ENCODE results near the gene ASCL2. TPM values are rescaled to one million over a fixed set of nuclear protein-coding genes. Genes with fewer than 3 reads are reported as not detected.

Gene ASCL2
- total and polyA plus RNA-seq, 3 experiments from 2014 or later = 0.22 to 8.9 (median 0.55) TPM

GRCh38 chr11:2298131-2298794 is 27.9 kb upstream of the ASCL2 start:
- Histone ChIP-seq H3K27ac (ENCODE audit: low read depth, low read length) (no peak overlapping the region), H3K4me1 (ENCODE audit: insufficient read depth, low read length) (peaks cover 46% of the 10 kb centered on the region), H3K36me3 (ENCODE audit: insufficient read depth, low read length) (peaks cover 6% of the 10 kb centered on the region), H3K27me3 (ENCODE audit: insufficient read depth, low read length, poor library complexity, severe bottlenecking) (no peaks in the 10 kb centered on the region), H3K9me3 (ENCODE audit: low read length) (no peaks in the 10 kb centered on the region), H3K4me3 (ENCODE audit: low read length) (no peak overlapping the region)
- Mint-ChIP-seq H3K4me3 (peak overlapping the region in 3 of 7 donors; percentile 32 to 75 (median 33)), H3K9me3 (no peaks in the 10 kb centered on the region), H3K27ac (peak overlapping the region in 7 of 8 donors; percentile 52 to 91 (median 81)), H3K4me1 (peaks cover 31 to 90% (median 43%) of the 10 kb centered on the region in 3 donors), H3K27me3 (no peaks in the 10 kb centered on the region), H3K36me3 (peaks cover 0 to 19% (median 0%) of the 10 kb centered on the region in 3 donors)
- ChIA-PET CTCF (interaction anchor here (0.9 to 9.7 kb wide), 6 partner anchors 8 to 595 kb away, joined by 3 to 317 read pairs (median 6); no protein-coding TSS in a partner anchor), POLR2A (no interaction called here)
- DNase-seq = no peak

- no peak for DNase-seq
- Histone ChIP-seq H3K9me3 (ENCODE audit: low read length) (no peaks in the 10 kb centered on the region), H3K36me3 (ENCODE audit: insufficient read depth, low read length) (peaks cover 6% of the 10 kb centered on the region), H3K27ac (ENCODE audit: low read depth, low read length) (no peak overlapping the region), H3K4me3 (ENCODE audit: low read length) (no peak overlapping the region), H3K27me3 (ENCODE audit: insufficient read depth, low read length, poor library complexity, severe bottlenecking) (no peaks in the 10 kb centered on the region), H3K4me1 (ENCODE audit: insufficient read depth, low read length) (peaks cover 41% of the 10 kb centered on the region)
- peaks cover 0 to 2% of the 10 kb centered on the region in 2 donors for H3K27me3 Mint-ChIP-seq
- peaks cover 0 to 19% (median 0%) of the 10 kb centered on the region in 3 donors for H3K36me3 Mint-ChIP-seq
- peak overlapping the region; percentile 52 to 91 (median 82) for H3K27ac Mint-ChIP-seq
- H3K4me3 Mint-ChIP-seq = peak overlapping the region in 5 of 7 donors; percentile 11 to 75 (median 32)
- ChIA-PET POLR2A (no interaction called here), CTCF (interaction anchor here (1.2 to 1.3 kb wide), 2 partner anchors 90 to 100 kb away, joined by 3 read pairs; no protein-coding TSS in a partner anchor)
- H3K4me1 Mint-ChIP-seq = peaks cover 29 to 87% (median 41%) of the 10 kb centered on the region in 3 donors
- no peaks in the 10 kb centered on the region for H3K9me3 Mint-ChIP-seq
Measured at GRCh38 chr11:2297623-2298030, 27.2 kb upstream of the ASCL2 start.

DNA sequence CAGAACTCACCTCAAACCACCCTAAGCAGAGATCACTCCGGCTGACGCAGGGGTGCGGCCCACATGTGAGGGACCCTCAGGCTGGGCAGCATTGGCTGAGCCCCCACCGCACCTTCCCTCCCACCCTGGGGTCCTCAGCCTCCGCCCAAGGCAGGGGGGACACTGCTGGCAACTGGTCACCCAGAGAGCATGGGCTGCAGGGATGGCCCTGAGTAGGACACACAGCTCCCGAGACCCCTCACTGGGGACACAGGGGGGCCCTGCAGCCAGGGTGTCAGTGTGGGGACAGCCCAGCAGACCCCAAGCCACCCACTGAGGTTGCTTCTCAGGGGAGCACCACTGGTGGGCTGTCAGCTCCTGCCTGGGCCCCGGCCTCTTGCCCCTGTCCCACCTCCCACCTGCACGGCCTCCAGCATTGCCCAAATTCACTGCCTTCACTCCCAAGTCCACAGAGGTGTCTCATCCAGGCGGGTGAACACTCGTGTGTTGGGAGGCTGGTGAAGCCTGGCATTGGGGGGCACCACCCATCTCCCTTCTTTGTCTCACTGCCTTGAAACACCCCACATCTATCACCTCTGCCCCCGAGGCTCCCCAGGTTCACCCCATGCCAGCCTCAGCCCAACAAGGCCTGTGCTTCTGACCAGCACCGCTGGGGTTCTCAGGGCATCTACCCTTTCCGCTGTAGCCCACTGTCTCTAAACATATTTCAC is 26.7 kb upstream of the ASCL2 start:
- Mint-ChIP-seq H3K27ac (peak overlapping the region in 7 of 8 donors; percentile 9 to 91 (median 81)), H3K4me1 (peaks cover 27 to 84% (median 40%) of the 10 kb centered on the region in 3 donors), H3K9me3 (no peaks in the 10 kb centered on the region), H3K27me3 (peaks cover 0 to 2% of the 10 kb centered on the region in 2 donors), H3K4me3 (peak overlapping the region in 1 of 7 donors; percentile 11), H3K36me3 (peaks cover 0 to 19% (median 0%) of the 10 kb centered on the region in 3 donors)
- DNase-seq = no peak
- H3K9me3 ChIP-seq (ENCODE audit: low read length) = no peaks in the 10 kb centered on the region
- ChIA-PET CTCF (interaction anchor here (1.2 to 3.0 kb wide), 3 partner anchors 90 to 124 kb away, joined by 3 to 15 read pairs (median 3); no protein-coding TSS in a partner anchor), POLR2A (no interaction called here)
- peaks cover 41% of the 10 kb centered on the region for H3K4me1 ChIP-seq (ENCODE audit: insufficient read depth, low read length)
- peaks cover 6% of the 10 kb centered on the region for H3K36me3 ChIP-seq (ENCODE audit: insufficient read depth, low read length)
- no peak overlapping the region for H3K4me3 ChIP-seq (ENCODE audit: low read length)
- no peaks in the 10 kb centered on the region for H3K27me3 ChIP-seq (ENCODE audit: insufficient read depth, low read length, poor library complexity, severe bottlenecking)
- no peak overlapping the region for H3K27ac ChIP-seq (ENCODE audit: low read depth, low read length)

DNA sequence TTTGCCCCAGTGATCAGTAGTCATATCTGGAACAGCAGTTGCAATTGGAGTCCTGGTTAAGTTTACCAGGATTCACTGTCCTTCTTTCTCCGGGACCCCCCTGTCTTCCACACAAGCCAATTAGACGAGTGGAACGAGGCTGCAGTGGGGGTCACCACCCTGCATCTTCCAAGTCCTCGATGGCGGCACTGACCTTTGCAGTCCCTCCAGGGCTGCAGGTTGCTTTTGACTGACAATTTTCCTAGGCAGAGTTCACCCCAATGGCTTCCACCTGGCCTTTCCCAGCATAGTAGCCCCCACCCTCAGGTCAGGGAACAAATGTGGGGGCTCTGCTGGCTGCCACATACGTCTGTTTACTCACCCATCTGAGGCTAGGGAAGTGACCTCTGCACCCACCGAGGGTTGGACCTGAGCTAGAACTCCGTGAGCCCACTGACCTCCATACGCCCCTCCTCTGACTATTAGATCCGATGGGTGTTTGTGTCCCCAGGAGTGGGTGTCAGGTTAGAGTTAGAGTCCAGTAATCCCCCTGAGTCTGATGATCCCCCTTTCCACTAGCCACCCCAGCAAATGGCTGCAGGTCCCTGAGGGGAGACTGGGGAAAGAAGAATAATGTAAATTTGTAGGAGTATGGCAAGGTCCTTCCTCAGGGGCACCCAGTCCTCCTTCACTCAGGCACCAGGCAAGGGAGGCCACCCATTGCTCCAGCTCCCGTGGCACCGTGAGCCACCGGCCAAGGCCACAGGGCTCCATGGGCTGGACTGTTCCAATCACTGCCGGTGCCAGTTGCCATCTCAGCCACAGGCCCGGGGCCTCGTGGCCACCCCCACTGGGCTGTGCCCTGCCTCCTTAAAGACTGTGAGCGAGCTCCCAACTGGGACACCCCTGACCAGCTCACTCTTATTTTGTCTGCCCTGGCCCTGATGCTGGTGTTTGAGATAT is 25.9 kb upstream of the ASCL2 start:
- H3K27me3 Mint-ChIP-seq = peaks cover 0 to 2% of the 10 kb centered on the region in 2 donors
- ChIA-PET CTCF (interaction anchor here (1.0 to 3.0 kb wide), 3 partner anchors 9 to 124 kb away, joined by 3 to 15 read pairs (median 3); no protein-coding TSS in a partner anchor), POLR2A (interaction anchor here (0.6 kb wide), 1 partner anchor 17 kb away, joined by 4 read pairs; no protein-coding TSS in a partner anchor)
- Histone ChIP-seq H3K4me3 (ENCODE audit: low read length) (no peak overlapping the region), H3K36me3 (ENCODE audit: insufficient read depth, low read length) (peaks cover 6% of the 10 kb centered on the region), H3K9me3 (ENCODE audit: low read length) (no peaks in the 10 kb centered on the region), H3K27me3 (ENCODE audit: insufficient read depth, low read length, poor library complexity, severe bottlenecking) (no peaks in the 10 kb centered on the region), H3K4me1 (ENCODE audit: insufficient read depth, low read length) (peaks cover 41% of the 10 kb centered on the region), H3K27ac (ENCODE audit: low read depth, low read length) (no peak overlapping the region)
- peaks cover 0 to 13% (median 0%) of the 10 kb centered on the region in 3 donors for H3K36me3 Mint-ChIP-seq
- peaks cover 23 to 76% (median 36%) of the 10 kb centered on the region in 3 donors for H3K4me1 Mint-ChIP-seq
- DNase-seq = no peak
- H3K9me3 Mint-ChIP-seq = no peaks in the 10 kb centered on the region
- peak overlapping the region in 1 of 7 donors; percentile 34 for H3K4me3 Mint-ChIP-seq
- peak overlapping the region in 4 of 8 donors; percentile 23 to 77 (median 52) for H3K27ac Mint-ChIP-seq

DNA sequence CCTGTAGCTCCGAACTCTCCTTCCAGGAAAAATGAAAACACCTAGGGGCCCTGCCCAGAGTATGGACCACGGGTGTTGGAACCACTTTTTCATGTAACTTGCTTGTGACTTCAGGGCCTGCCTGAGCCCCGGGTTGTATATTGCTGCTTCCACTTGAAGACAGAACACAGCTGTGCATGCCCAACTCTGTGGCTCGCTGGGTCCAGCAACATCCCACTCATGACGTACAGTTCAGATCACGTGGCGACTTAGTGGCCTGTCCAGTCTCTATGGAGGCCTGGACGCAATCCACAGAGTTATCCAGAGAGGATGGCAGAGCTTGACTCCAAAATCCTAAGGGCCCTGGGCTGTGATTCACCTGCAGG is 24.5 kb upstream of the ASCL2 start:
- peaks cover 2 to 3% of the 10 kb centered on the region in 2 donors for H3K27me3 Mint-ChIP-seq
- POLR2A ChIA-PET = no interaction called here
- H3K4me1 Mint-ChIP-seq = peaks cover 23 to 67% (median 35%) of the 10 kb centered on the region in 3 donors
- H3K27ac Mint-ChIP-seq = peak overlapping the region in 6 of 8 donors; percentile 21 to 94 (median 73)
- Histone ChIP-seq H3K27me3 (ENCODE audit: insufficient read depth, low read length, poor library complexity, severe bottlenecking) (no peaks in the 10 kb centered on the region), H3K4me1 (ENCODE audit: insufficient read depth, low read length) (peaks cover 35% of the 10 kb centered on the region), H3K36me3 (ENCODE audit: insufficient read depth, low read length) (peaks cover 6% of the 10 kb centered on the region), H3K4me3 (ENCODE audit: low read length) (no peak overlapping the region), H3K9me3 (ENCODE audit: low read length) (no peaks in the 10 kb centered on the region), H3K27ac (ENCODE audit: low read depth, low read length) (no peak overlapping the region)
- no peak overlapping the region for H3K4me3 Mint-ChIP-seq
- CTCF ChIA-PET = interaction anchor here (1.0 to 3.0 kb wide), 3 partner anchors 10 to 126 kb away, joined by 4 to 15 read pairs (median 5); no protein-coding TSS in a partner anchor
- H3K9me3 Mint-ChIP-seq = no peaks in the 10 kb centered on the region
- peaks cover 0 to 13% (median 0%) of the 10 kb centered on the region in 3 donors for H3K36me3 Mint-ChIP-seq
- DNase-seq = no peak

GRCh38 chr11:2293984-2294925 is 23.9 kb upstream of the ASCL2 start:
- Mint-ChIP-seq H3K27ac (peak overlapping the region in 6 of 8 donors; percentile 31 to 94 (median 73)), H3K36me3 (peaks cover 0 to 16% (median 0%) of the 10 kb centered on the region in 3 donors), H3K9me3 (no peaks in the 10 kb centered on the region), H3K27me3 (peaks cover 2 to 9% of the 10 kb centered on the region in 2 donors), H3K4me1 (peaks cover 18 to 60% (median 34%) of the 10 kb centered on the region in 3 donors), H3K4me3 (peak overlapping the region in 1 of 7 donors; percentile 56)
- H3K36me3 ChIP-seq (ENCODE audit: insufficient read depth, low read length) = peaks cover 6% of the 10 kb centered on the region
- no peak overlapping the region for H3K4me3 ChIP-seq (ENCODE audit: low read length)
- no peaks in the 10 kb centered on the region for H3K9me3 ChIP-seq (ENCODE audit: low read length)
- DNase-seq = no peak
- POLR2A ChIA-PET = no interaction called here
- no peak overlapping the region for H3K27ac ChIP-seq (ENCODE audit: low read depth, low read length)
- CTCF ChIA-PET = interaction anchor here (1.0 to 3.0 kb wide), 3 partner anchors 11 to 126 kb away, joined by 4 to 15 read pairs (median 5); no protein-coding TSS in a partner anchor
- H3K4me1 ChIP-seq (ENCODE audit: insufficient read depth, low read length) = peaks cover 29% of the 10 kb centered on the region
- H3K27me3 ChIP-seq (ENCODE audit: insufficient read depth, low read length, poor library complexity, severe bottlenecking) = no peaks in the 10 kb centered on the region

Measured in CD8-positive, alpha-beta memory T cell (primary cell).